ENCODE measurements around the gene SLC25A17. TPM values are rescaled to one million over a fixed set of nuclear protein-coding genes. Genes with fewer than 3 reads are reported as not detected.
A peak's percentile ranks its signal among the peaks of the same experiment; 100 is the strongest.
"Not testable (repeated sequence)": the region's sequence is repeated elsewhere in the genome, so short reads cannot be mapped to it uniquely, and the experiment has no call there.

SLC25A17 gene, protein sequence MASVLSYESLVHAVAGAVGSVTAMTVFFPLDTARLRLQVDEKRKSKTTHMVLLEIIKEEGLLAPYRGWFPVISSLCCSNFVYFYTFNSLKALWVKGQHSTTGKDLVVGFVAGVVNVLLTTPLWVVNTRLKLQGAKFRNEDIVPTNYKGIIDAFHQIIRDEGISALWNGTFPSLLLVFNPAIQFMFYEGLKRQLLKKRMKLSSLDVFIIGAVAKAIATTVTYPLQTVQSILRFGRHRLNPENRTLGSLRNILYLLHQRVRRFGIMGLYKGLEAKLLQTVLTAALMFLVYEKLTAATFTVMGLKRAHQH
- 8.2 TPM for total RNA-seq (ENCODE audit: insufficient read depth, low replicate concordance)

GRCh38 chr22:40818747-40819598, at the start of gene SLC25A17:
Gene SLC25A17 (minus strand): TSS chr22:40819346. CDS start chr22:40819248, 98 bp downstream.
- DNase-seq (ENCODE audit: low spot score): peak; percentile 89

DNA sequence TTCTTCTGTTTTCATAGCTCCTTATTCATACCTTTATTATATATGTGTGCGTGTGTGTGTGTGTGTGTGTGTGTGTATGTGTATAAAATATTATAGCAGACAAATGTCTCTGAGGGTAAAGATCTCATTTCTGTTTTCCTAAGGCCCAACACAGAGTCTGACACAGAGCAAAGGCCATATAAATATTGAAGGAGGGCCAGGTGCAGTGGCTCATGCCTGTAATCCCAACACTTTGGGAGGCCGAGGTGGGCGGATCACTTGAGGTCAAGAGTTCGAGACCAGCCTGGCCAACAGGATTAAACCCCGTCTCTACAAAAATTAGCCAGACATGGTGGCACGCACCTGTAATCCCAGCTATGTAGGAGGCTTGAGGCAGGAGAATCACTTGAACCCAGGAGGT, 49.2 kb upstream of the SLC25A17 start:
- not testable (repeated sequence) for DNase-seq (ENCODE audit: low spot score)

GRCh38 chr22:40867109-40867508, 48.0 kb upstream of the SLC25A17 start:
- DNase-seq (ENCODE audit: low spot score): no peak

GRCh38 chr22:40862537-40862936, 43.4 kb upstream of the SLC25A17 start:
- DNase-seq (ENCODE audit: low spot score): no peak

GRCh38 chr22:40862013-40862412, 42.9 kb upstream of the SLC25A17 start, which contains the start of gene DNAJB7:
Gene DNAJB7 (minus strand): TSS chr22:40862113. CDS start chr22:40861994, 119 bp downstream.
- no peak for DNase-seq (ENCODE audit: low spot score)

DNA sequence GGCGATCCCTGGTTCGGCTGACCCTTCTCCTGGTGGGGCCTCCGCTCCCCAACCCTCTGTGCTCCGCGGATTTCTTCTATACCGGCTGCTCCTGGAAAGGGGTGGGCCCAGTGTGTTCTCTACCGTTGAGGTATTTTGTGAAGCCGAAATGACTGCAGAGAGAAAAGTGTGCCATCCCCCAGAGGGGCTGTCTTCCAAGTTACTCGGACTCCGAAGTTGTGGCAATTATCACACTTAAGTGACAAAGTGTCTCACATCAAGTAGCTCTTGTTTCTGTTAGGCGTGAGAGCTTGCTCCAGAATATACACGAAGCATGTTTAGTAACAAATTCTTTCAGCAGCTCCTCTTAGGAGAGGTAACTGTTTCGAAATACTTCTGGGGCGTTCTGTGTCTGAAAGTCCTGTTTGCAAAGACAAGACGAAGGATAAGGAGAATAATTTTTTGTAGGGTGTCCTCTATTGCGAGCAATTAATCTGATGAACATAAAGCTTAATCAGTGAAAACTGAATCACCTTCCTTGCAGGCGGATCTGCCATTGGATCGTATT, 38.2 kb upstream of the SLC25A17 start:
- DNase-seq (ENCODE audit: low spot score): peak; percentile 14

- peak; percentile 99 for DNase-seq (ENCODE audit: low spot score)
Measured at GRCh38 chr22:40856513-40857308, 37.6 kb upstream of the SLC25A17 start, which contains the start of the genes ST13 and XPNPEP3. Gene ST13 (minus strand): TSS chr22:40856639. CDS start chr22:40856540, 99 bp downstream. Gene XPNPEP3 (plus strand): TSS chr22:40857148. CDS start chr22:40857182, 34 bp downstream.

DNA sequence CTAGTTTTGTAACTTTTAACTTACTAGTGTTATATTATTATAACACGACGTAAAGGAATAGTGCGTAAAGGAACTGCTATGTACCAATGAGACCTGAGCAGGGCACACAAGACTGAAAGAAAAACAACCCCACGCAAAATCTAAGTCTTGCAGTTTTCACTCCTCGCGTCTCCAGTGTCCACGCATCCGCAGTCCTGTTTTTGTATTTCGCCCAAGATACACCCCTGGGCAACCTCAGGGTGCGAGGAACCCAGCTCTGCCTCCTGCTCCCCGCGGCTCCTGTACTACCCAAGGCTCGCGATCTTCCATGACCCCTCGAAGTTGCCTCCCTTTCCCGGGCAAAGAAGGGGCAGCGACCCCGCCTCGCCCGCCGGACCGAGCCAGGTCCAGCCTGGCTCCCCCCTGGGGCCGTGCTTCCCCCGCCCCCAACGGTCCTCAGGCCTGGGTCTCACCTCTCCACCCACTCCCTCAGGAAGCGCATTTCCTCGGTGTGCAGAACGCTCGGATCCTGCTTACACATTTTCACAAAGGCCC, 36.9 kb upstream of the SLC25A17 start:
- peak; percentile 54 for DNase-seq (ENCODE audit: low spot score)

- no peak for DNase-seq (ENCODE audit: low spot score)
Measured at GRCh38 chr22:40855071-40855978, 36.2 kb upstream of the SLC25A17 start.

DNA sequence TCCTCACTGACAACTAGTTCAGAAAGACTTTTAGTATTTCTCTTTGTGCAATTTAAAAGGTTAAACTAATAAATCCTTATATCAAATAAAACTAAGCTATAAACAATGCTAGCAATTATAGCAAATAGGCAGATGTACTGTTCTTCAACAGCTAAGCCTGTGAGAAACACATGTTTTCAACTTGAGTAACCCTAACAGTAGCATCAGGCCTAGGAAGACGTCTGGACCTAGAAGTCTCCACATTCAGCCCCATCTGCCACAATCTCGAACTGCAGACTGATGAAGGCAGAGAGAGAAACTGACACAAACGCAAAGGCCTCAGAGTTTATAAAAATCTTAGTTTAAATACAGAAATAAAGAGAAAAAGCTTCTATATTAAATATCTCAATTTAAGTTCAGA, 34.8 kb upstream of the SLC25A17 start:
- no peak for DNase-seq (ENCODE audit: low spot score)

DNA sequence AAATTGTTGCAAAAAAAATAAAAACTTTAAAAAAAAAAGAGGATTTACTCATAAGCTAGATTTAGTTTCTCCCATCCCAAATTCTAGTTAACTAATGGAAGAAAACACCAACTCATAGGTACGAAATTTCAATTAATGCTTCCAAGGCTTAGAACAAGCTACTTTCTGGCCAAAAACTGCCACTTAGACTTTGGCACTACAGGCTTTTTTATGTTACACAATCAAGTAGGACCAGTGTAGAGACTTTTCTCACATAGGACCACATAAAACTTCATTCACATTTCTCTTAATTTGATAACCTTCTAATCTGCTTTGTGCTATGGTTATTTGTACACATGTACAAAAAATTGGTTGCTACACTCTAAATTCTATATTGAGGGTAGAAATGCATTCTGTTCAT, 34.2 kb upstream of the SLC25A17 start:
- no peak for DNase-seq (ENCODE audit: low spot score)

GRCh38 chr22:40845816-40846215, 26.7 kb upstream of the SLC25A17 start:
- DNase-seq (ENCODE audit: low spot score): not testable (repeated sequence)

- DNase-seq (ENCODE audit: low spot score): no peak
Measured at GRCh38 chr22:40844951-40845350, 25.8 kb upstream of the SLC25A17 start.

GRCh38 chr22:40838486-40838885, 19.3 kb upstream of the SLC25A17 start:
- DNase-seq (ENCODE audit: low spot score): no peak

DNA sequence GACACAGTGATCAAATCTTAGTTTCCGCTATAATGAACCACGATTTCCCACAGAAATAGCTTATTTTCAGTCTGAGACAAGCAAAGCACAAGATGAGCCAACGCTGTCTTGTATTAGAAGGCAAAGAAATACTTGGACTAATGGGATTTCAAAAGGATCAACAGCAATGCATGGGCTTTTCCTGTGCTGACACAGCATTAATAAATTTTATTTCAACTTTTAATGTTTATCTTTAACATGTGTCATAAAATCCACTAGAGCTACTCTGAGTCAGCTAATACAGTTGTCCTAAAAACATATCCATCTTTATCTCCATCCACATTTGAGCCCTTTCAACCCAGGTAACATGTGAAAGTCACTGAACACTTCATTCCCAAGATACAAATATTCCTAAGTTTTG, 15.5 kb upstream of the SLC25A17 start:
- peak; percentile 71 for DNase-seq (ENCODE audit: low spot score)

- no peak for DNase-seq (ENCODE audit: low spot score)
Measured at GRCh38 chr22:40829131-40829530, 10.0 kb upstream of the SLC25A17 start.

- DNase-seq (ENCODE audit: low spot score): no peak
Measured at GRCh38 chr22:40826984-40827741, 8.0 kb upstream of the SLC25A17 start.

DNA sequence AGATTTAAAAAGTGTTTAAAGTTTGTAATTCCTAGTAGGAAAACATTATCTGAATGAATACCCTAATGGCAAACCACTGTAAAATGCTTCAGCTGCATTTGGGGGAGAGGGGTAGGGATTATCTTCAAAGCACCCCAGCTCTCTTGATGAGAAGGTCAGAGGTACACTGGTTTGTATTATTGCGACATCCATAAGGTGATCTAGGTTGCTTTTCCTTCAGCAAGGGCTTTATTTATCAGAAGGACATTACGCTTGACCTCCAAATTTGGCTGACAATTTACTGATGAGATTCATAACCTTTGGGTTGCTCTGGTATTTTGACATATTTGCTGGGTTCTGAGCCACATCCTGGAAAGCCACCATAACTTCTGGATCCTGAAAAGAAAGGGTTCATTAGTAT, 7.1 kb upstream of the SLC25A17 start:
- not testable (repeated sequence) for DNase-seq (ENCODE audit: low spot score)

GRCh38 chr22:40823426-40823825, 4.3 kb upstream of the SLC25A17 start:
- no peak for DNase-seq (ENCODE audit: low spot score)
